DND-41 (cell line): ENCODE results near the gene SFXN1.

Source experiments
- ATAC-seq: fragments of 200-7000 bp; cut with Tn5 transposase; 3 replicates; pipeline ENCODE4 v1.9.1; 2021; ENCODE audit warnings: low read depth; ENCODE audit not compliant: insufficient read depth
- DNase-seq: peaks from one replicate; pipeline ENCODE4 v3.0.0-alpha.2; 2020
- H2AFZ ChIP-seq: 2 replicates; pipeline ENCODE4 v1.6.0; 2012; ENCODE audit warnings: low read depth, low read length
- H3K27ac ChIP-seq: 2 replicates; pipeline ENCODE4 v1.5.1; 2012; ENCODE audit warnings: low read length, inconsistent platforms
- H3K27me3 ChIP-seq: fragments of 200-600 bp; sonication (generic); 2 replicates; pipeline ENCODE4 v1.6.0; 2012; ENCODE audit warnings: low read length, mild to moderate bottlenecking, inconsistent platforms; ENCODE audit not compliant: insufficient read depth, poor library complexity
- H3K36me3 ChIP-seq: 2 replicates; pipeline ENCODE4 v1.5.1; 2012; ENCODE audit warnings: low read length, inconsistent platforms; ENCODE audit not compliant: insufficient read depth
- H3K4me1 ChIP-seq: 2 replicates; pipeline ENCODE4 v1.5.1; 2012; ENCODE audit warnings: mild to moderate bottlenecking, low read length; ENCODE audit not compliant: insufficient read depth
- H3K4me2 ChIP-seq: 2 replicates; pipeline ENCODE4 v1.6.0; 2012; ENCODE audit warnings: mild to moderate bottlenecking, moderate library complexity, low read length, inconsistent platforms; ENCODE audit not compliant: insufficient read depth
- H3K4me3 ChIP-seq, 2 experiments: fragments of 200-600 bp in 1 of 2; shearing (Covaris generic) in 1 of 2; 2 replicates each; pipeline ENCODE4 v1.5.1; 2012 to 2016; ENCODE audit warnings: inconsistent platforms in 2 of 2, low read length in 2 of 2, mild to moderate bottlenecking in 2 of 2, low read depth in 1 of 2, moderate library complexity in 1 of 2
- H3K79me2 ChIP-seq: 2 replicates; pipeline ENCODE4 v1.6.0; 2012; ENCODE audit warnings: low read length, inconsistent platforms; ENCODE audit not compliant: insufficient read depth
- H3K9ac ChIP-seq: 2 replicates; pipeline ENCODE4 v1.6.0; 2012; ENCODE audit warnings: low read depth, mild to moderate bottlenecking, inconsistent platforms, low read length, moderate library complexity
- H3K9me3 ChIP-seq: 2 replicates; pipeline ENCODE4 v1.5.1; 2012; ENCODE audit warnings: low read length, moderate library complexity, mild to moderate bottlenecking, inconsistent platforms; ENCODE audit not compliant: insufficient read depth, severe bottlenecking
- H4K20me1 ChIP-seq: 2 replicates; pipeline ENCODE4 v1.6.0; 2012; ENCODE audit warnings: low read length; ENCODE audit not compliant: insufficient read depth
- EZH2 ChIP-seq: IDR thresholded peaks from 3 replicates; pipeline ENCODE4 v1.6.1; 2012; ENCODE audit warnings: borderline replicate concordance, low read depth, mild to moderate bottlenecking, moderate library complexity, low read length, inconsistent platforms; ENCODE audit not compliant: severe bottlenecking
- TF ChIP-seq, protein P1 (sequence below): IDR thresholded peaks from 2 replicates; pipeline ENCODE4 v1.5.1; 2012; ENCODE audit warnings: borderline replicate concordance, low read length, moderate library complexity, mild to moderate bottlenecking; ENCODE audit not compliant: poor library complexity, severe bottlenecking; ENCODE audit errors: extremely low read depth

The SFXN1 gene

DNA sequence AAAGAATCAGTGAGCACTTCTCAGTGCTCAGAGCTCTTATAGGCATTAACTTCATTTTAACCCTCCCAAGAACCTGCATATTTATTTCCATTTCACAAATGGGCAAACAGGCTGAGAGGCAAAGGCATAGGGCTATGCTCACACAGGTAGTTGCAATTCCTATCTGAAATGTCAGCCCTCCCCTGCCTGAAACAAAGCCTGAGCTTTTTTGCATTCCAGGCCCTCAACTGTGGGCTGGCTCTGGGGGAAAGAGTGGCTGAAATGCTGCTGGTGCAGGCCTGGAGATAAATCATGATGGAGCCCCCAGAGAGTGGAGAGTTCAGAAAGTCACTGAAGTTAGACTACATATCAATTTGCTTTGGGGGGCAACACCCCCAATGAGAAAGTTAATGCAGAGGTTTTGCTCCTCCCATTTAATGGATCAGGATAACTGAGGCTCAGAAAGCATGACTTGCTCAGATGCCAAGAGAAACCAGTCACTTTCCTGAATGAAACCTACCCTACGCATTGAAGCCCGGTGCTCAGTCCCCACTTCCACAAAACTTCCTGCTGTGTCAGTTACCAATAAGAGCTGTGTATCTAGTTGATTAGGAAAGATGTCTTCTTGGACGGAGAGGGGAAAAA, 40.0 kb upstream of the SFXN1 start:
- Histone ChIP-seq H2AFZ (no peak overlapping the region), H3K4me1 (no peaks in the 10 kb centered on the region), H3K9ac (no peak overlapping the region), H3K79me2 (no peaks in the 10 kb centered on the region), H3K4me2 (no peak overlapping the region), H3K36me3 (no peaks in the 10 kb centered on the region), H3K9me3 (no peaks in the 10 kb centered on the region), H3K27ac (no peak overlapping the region), H4K20me1 (no peaks in the 10 kb centered on the region), H3K27me3 (peaks cover 11% of the 10 kb centered on the region), H3K4me3 (no peak overlapping the region)
- TF ChIP-seq, protein P1, sequence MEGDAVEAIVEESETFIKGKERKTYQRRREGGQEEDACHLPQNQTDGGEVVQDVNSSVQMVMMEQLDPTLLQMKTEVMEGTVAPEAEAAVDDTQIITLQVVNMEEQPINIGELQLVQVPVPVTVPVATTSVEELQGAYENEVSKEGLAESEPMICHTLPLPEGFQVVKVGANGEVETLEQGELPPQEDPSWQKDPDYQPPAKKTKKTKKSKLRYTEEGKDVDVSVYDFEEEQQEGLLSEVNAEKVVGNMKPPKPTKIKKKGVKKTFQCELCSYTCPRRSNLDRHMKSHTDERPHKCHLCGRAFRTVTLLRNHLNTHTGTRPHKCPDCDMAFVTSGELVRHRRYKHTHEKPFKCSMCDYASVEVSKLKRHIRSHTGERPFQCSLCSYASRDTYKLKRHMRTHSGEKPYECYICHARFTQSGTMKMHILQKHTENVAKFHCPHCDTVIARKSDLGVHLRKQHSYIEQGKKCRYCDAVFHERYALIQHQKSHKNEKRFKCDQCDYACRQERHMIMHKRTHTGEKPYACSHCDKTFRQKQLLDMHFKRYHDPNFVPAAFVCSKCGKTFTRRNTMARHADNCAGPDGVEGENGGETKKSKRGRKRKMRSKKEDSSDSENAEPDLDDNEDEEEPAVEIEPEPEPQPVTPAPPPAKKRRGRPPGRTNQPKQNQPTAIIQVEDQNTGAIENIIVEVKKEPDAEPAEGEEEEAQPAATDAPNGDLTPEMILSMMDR: no peak
- no peak for TF ChIP-seq EZH2
- no peak for ATAC-seq
- DNase-seq: no peak

DNA sequence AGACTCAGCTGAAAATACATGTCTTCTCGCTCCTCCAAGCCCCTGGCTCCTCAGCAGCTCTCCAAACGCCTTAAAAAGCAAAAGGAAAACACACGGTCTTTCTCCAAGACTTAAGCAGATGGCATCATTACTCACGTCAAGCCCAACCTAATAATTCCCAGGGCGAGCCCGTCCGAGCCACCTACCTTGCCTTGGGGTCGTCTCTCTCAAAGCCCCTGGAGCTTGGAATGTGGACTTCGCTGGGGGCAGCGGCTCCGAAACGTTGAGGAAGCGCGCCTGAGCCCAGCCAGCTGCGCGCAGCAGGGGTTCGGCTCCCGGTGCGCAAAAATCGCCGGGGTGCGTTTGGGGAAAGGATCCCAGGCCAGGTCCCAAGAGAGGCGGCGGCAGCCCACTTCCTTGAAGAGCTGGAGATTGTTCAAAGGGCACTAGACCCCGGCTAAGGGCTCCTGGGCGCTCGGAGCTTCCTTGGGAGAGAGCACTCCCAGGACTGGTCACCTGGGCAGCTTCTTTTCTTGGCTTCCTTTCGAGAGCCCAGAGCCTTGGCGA, 34.8 kb upstream of the SFXN1 start:
- DNase-seq (no peak), ATAC-seq (no peak)
- Histone ChIP-seq H3K27ac (no peak overlapping the region), H3K79me2 (no peaks in the 10 kb centered on the region), H3K27me3 (peaks cover 7% of the 10 kb centered on the region), H3K4me2 (no peak overlapping the region), H3K36me3 (no peaks in the 10 kb centered on the region), H3K4me3 (no peak overlapping the region), H3K9ac (no peak overlapping the region), H3K4me1 (no peaks in the 10 kb centered on the region), H2AFZ (no peak overlapping the region), H4K20me1 (no peaks in the 10 kb centered on the region), H3K9me3 (no peaks in the 10 kb centered on the region)
- TF ChIP-seq EZH2: no peak
- TF ChIP-seq, protein P1: no peak

DNA sequence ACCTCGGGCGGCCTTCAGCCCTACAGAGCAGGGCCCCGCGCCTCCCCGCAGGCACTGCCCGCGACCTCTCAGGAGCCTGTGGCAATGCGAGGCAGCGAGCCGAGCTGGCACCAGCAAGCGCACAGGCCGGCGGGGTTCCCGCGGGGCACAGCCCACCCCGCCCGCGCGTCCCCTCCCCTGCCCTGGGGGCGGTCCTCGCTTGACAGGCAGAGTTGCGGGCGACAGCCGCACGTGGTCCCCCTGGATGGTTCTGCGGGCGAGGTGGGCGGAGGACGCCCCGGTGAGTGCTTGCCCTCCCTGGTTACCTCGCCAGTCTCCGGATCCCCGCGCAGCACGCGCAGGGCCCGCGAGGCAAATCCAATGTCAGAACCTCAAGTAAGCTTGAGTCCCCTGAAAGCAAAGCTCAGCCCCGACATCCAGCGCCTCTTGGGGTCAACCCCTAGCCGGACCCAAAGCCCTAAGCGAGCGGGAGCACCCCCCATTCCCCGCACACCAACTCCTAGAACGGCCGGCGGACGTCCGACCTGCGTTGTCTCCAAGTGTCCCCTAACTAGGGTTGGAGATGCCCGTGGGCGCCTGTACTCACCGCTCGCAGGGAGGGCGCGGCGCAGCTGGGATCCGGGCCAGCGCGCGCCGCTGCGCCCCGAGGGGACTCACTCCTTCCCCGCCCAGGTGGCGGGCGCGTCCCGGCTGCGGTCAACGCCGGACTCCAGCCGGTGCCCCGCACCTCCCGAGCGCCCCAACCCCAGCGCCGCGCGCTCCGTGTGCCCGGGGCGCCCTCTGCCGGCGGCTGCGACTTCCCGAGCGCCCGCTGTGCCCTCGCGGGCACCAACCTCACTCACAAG, 34.1 kb upstream of the SFXN1 start, which contains the start of gene DRD1:
TSS of gene DRD1 (minus strand) at position 123 of the 845 bp plus-strand sequence. CDS start 1,083 bp downstream, outside the sequence.
- no peak for TF ChIP-seq EZH2
- TF ChIP-seq, protein P1: no peak
- no peaks in the 10 kb centered on the region for H3K79me2 ChIP-seq
- H3K9me3 ChIP-seq: no peaks in the 10 kb centered on the region
- H2AFZ ChIP-seq: no peak within 1 kb of the TSS
- peaks cover 7% of the 10 kb centered on the region for H3K27me3 ChIP-seq
- H4K20me1 ChIP-seq: no peaks in the 10 kb centered on the region
- ATAC-seq (no peak), DNase-seq (no peak)
- H3K4me1 ChIP-seq: no peaks in the 10 kb centered on the region
- no peaks in the 10 kb centered on the region for H3K36me3 ChIP-seq
- H3K9ac ChIP-seq: no peak within 1 kb of the TSS
- H3K27ac ChIP-seq: no peak within 1 kb of the TSS
- H3K4me2 ChIP-seq: no peak within 1 kb of the TSS
- H3K4me3 ChIP-seq: no peak within 1 kb of the TSS
